Measurements from ENCODE around the gene CIB4.

The CIB4 gene

DNA sequence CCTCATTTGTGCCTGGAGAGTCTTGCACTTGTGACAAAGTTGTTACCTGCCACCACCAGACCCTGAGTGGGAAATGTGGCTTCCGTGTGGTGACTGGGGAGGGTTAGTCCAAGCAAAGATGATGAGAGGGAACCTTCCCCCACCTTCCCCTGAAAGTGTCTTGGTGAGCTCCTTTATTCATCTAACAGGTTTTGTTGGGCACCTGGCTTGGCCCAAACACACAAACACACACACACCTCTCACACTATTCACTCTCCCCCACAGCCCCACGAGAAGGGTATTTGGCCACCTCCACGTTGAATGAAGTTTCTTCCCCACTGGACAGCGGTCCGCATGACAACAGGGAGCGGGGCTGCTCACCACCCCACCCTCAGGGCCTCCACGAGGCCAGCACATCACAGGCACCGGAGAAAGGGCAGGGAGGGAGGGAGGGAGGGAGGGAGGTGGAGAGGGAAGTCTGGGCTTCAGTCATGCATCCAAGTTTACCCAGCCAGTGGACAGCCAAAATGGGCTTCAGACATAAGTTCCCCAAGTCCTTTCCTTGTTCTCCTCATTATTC, 1.4 kb downstream of the CIB4 start:
- TF ChIP-seq, protein P1, sequence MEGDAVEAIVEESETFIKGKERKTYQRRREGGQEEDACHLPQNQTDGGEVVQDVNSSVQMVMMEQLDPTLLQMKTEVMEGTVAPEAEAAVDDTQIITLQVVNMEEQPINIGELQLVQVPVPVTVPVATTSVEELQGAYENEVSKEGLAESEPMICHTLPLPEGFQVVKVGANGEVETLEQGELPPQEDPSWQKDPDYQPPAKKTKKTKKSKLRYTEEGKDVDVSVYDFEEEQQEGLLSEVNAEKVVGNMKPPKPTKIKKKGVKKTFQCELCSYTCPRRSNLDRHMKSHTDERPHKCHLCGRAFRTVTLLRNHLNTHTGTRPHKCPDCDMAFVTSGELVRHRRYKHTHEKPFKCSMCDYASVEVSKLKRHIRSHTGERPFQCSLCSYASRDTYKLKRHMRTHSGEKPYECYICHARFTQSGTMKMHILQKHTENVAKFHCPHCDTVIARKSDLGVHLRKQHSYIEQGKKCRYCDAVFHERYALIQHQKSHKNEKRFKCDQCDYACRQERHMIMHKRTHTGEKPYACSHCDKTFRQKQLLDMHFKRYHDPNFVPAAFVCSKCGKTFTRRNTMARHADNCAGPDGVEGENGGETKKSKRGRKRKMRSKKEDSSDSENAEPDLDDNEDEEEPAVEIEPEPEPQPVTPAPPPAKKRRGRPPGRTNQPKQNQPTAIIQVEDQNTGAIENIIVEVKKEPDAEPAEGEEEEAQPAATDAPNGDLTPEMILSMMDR (IDR thresholded peaks at IDR 0.05; ENCODE audit: low read depth, low read length): no peak
- no peak for DNase-seq (ENCODE audit: extremely low read depth, low read depth)

DNA sequence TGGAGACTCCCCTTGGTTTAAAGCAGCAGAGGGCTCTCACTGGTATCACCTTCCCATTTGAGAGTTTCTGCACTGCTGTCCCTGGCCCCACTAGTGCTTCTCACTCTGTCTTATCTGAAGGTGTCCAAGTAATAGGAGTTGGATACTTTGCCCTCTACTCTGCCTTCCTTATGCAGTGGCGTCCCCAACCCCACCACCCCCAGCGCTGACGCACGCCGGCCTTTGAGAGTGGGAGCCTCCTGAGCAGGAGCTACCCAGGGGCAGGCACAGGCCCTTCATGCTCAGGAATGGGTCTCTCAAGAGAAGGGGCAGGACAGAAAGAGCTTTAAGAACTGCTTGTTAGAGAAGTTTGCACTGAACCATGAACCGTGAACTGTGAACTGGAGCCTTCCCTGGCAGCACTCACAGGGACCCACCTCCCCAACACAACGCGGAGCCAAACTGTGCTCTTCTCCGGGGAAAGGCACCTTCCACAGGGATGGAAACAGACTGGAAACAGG, 3.3 kb downstream of the CIB4 start:
- TF ChIP-seq, protein P1 (IDR thresholded peaks at IDR 0.05; ENCODE audit: low read depth, low read length): no peak
- DNase-seq (ENCODE audit: extremely low read depth, low read depth): no peak

DNA sequence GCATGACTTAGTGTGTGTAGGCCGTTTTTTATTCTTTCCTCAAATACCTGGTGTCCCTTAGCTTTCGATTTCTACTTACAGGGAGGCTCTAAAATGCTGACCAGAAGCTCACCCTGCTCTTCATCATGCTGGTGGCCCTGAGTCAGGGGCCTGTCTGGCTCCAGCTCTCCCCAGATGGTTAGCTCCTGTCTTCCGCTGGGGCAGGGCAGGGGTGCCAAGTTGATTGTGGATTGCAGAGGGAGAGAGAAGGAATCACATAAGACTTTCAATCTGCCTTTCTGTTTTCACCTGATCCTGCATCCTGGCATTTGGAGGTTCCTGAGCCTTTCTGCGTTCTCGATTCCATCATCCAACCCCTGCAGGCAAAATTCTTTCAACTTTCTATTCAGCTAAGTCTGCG, 4.2 kb downstream of the CIB4 start:
- DNase-seq (ENCODE audit: extremely low read depth, low read depth): no peak
- TF ChIP-seq, protein P1 (IDR thresholded peaks at IDR 0.05; ENCODE audit: low read depth, low read length): no peak

DNA sequence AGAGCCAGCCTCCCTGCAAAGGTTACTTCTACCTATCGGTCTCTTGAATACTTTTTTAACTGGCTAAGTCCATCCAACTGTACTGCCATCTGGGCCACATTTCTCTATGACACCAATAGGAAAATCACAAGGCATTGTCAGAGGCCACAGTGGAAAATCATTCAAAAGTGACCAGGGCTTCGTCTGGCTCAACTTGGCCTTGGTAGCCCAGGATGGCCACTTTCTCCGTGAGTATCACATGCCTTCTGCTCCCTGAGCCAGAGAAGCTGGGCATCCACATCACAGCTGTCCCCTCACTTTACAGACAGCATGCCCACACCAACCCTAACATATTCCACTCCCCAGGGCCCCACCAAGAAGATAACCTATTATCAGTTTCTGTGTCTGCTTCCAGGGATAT, 5.8 kb downstream of the CIB4 start:
- TF ChIP-seq, protein P1 (IDR thresholded peaks at IDR 0.05; ENCODE audit: low read depth, low read length): no peak
- no peak for DNase-seq (ENCODE audit: extremely low read depth, low read depth)

DNA sequence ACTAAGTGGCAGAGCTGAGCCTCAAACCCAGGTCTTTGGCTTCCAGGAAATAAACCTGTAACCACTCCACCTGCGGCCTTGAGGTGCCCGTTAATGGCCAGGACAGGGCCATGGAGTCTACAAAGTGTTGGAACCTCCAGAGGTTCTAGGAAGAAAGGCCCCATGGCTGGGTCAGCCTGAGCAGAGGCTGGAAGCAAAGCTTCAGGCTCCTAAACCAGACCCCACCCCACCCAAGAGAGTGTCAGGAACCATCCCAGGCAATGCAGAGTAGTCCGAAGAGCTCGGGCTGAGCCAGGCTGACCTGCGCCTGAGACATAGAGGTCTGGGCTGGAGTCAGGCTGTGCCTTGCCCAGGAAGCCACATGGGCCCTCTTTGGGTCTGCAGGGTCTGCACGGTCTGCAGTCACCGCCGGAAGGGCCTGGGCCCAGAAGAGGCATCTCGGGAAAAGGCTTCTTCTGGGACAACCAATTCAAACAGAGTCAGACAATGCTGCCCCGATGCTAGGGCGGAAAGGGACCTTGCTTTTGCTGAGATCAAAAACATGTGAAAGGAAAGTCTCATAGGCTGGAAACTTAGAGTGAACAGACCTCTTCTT, 6.4 kb downstream of the CIB4 start:
- TF ChIP-seq, protein P1 (IDR thresholded peaks at IDR 0.05; ENCODE audit: low read depth, low read length): no peak
- no peak for DNase-seq (ENCODE audit: extremely low read depth, low read depth)

DNA sequence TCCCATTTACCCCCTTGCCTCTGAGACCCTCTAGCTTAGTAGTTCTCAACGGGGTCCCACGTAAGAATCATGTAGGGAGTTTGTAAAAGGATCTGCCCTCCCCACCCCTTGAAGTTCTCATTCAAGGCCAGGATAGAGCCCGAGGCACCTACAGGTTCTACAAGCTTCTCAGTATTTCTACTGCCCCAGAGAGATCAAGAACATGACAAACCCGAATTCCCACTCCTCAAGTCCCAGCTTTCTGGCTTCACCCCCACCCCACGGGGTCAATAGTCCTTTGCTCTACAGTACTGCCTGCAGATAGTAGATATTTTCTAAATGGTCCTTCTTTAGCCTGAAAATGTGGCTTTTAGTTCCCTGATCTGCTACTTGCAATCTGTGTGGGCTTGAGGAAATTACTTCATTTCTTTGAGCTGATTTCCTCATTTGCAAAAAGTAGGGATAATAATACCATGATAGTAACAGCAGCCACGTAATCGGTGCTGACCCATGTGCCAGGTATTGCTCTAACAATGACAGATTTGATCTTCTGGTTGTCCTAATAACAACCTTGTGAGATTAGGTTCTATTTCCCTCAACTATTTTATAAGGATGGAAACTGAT, 7.1 kb downstream of the CIB4 start:
- TF ChIP-seq, protein P1 (IDR thresholded peaks at IDR 0.05; ENCODE audit: low read depth, low read length): no peak
- DNase-seq (ENCODE audit: extremely low read depth, low read depth): no peak

DNA sequence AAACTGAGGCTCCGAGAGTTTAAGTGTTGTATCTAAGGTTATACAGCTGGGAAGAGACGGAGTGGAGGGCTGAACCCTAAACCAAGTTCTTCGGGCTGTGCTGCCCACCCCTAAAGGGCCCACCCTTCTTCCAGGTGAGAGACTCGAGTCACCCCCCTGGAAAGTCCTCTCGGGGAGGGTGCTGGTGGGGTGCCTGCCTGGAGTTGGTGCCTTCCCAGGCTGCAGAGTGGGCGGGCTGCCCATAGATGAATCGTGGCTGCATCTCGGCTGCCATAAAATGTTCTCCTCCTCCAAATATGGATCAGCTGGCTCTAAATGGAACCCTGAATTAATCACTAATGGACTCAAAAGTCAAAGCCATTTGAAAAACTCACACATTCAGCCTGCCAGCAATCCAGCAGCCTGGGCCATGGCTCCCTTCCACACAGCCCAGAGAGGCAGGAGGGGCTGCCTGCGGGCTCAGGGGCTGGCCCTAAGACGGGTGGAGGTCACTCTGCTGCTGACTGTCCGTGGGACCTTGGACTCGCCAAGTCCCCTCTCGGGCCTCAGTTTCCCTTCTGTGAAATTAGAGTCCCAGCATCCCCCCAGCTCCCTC, 7.7 kb downstream of the CIB4 start:
- no peak for DNase-seq (ENCODE audit: extremely low read depth, low read depth)

More for the DNA sequence above, 7.7 kb downstream of the CIB4 start:
- TF ChIP-seq, protein P1 (IDR thresholded peaks at IDR 0.05; ENCODE audit: low read depth, low read length): no peak
